Retinal pigment epithelial cell (primary cell): ENCODE measurements around the gene SAC3D1.

ENCODE experiments used
- DNase-seq: peaks from one replicate; pipeline ENCODE4 v3.0.0-alpha.2; 2010; ENCODE audit warnings: low read depth
- H3K4me3 ChIP-seq: 2 replicates; pipeline ENCODE4 v1.5.1; 2011; ENCODE audit warnings: mild to moderate bottlenecking, low read length, control low read depth, moderate library complexity
- TF ChIP-seq, protein P1 (sequence below): conservative IDR thresholded peaks from 2 replicates; pipeline ENCODE4 v1.5.1; 2011; ENCODE audit warnings: low read depth, low read length, control low read depth, inconsistent platforms

Gene SAC3D1

DNA sequence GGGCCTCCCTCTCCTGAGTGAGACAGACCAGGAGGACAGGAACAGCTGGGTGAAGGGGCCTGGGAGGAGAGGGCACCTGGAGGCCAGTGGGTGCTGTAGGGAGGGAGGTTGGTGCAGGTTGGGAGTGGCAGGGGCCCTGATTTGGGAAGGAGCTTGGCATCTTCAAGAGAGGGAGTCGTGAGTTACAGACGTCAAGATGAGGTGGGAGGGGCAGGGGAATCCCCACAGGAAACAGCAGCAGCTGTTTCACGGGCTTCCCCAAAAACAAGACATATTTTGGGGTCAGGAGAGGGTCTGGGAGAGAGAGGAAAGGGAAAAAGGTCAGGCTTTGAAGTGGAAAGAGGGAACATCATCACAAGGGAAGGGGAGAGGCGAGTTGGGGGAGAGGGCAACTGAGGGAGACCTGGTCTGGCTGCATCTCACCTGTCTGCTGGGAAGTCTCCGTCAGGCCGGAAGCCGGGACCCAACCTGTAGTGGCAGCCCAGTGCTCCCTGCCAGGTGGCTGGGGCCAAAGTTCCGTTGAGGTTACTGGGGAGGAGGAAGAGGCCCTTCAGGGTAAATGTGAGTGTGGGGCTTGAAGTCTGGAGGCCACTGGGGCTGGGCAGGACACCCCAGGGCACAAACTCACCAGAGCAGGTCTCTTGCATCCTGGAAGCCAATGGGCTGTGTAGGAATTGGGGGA lies 13.0 kb downstream of the SAC3D1 start:
- no peak for DNase-seq
- TF ChIP-seq, protein P1, sequence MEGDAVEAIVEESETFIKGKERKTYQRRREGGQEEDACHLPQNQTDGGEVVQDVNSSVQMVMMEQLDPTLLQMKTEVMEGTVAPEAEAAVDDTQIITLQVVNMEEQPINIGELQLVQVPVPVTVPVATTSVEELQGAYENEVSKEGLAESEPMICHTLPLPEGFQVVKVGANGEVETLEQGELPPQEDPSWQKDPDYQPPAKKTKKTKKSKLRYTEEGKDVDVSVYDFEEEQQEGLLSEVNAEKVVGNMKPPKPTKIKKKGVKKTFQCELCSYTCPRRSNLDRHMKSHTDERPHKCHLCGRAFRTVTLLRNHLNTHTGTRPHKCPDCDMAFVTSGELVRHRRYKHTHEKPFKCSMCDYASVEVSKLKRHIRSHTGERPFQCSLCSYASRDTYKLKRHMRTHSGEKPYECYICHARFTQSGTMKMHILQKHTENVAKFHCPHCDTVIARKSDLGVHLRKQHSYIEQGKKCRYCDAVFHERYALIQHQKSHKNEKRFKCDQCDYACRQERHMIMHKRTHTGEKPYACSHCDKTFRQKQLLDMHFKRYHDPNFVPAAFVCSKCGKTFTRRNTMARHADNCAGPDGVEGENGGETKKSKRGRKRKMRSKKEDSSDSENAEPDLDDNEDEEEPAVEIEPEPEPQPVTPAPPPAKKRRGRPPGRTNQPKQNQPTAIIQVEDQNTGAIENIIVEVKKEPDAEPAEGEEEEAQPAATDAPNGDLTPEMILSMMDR: no peak
- no peak overlapping the region for H3K4me3 ChIP-seq

- no peak for DNase-seq
- TF ChIP-seq, protein P1: no peak
- H3K4me3 ChIP-seq: no peak overlapping the region
Observed at GRCh38 chr11:65055538-65055937, 14.5 kb downstream of the SAC3D1 start.

DNA sequence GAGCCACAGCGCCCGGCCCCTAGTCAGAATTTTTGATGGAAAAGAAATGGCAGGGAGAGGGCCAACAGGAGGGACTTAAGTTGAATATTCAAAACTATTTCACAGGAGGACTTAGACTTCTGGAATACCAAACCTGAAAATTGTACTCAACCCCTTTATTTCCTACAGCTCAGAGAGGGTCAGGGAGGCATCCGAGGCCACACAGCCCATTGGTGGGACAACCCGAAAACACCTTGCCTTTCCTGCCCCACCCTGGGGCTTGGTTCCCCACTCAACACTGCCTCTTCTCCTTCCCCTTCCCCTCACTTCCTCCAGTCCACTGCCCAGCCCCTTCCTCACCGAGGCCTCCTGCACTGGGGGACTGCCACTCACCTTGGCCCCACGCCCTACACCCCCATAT lies 16.0 kb downstream of the SAC3D1 start:
- DNase-seq: no peak
- no peak overlapping the region for H3K4me3 ChIP-seq
- TF ChIP-seq, protein P1: no peak

DNA sequence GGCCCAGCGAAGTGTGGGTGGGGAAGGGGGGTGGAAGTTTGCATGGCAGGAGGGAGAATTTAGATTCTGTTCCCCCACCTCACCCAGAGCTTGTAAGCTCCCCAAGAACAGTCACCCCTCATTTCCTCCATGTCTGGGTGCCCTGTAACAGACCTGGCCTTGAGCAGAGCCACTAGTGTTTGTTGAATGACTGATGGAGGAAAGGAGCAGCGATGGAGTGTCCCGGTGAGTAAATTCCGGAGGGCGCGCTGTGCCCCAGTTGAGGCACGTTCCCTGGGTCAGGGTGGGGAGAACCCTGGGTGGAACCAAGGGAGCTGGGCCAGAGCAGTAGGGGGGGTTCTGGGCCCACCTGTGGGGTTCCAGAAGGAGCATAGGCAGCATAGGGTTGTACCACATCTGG lies 16.5 kb downstream of the SAC3D1 start:
- H3K4me3 ChIP-seq: no peak overlapping the region
- TF ChIP-seq, protein P1: no peak
- no peak for DNase-seq

DNA sequence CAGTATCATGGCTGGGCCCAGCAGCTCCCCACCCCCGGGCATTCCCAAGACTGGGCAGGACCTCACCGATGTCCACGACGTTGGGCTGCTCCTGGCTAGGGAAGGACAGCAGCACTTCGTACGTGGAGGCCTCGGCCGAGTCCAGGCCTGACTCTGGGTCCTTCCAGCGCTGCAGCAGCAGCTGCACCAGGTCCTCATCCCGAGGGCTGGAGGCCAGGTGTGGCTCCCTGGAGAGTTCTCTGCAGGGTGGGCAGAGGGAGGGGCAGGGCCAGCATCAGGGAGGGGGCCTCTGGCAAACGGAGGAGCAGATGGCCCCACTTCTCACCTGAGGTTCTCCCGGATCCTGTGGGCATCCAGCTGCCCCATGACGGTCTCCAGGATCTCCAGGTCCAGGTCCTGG lies 17.0 kb downstream of the SAC3D1 start:
- TF ChIP-seq, protein P1: no peak
- DNase-seq: no peak

GRCh38 chr11:65058419-65059054 lies 17.5 kb downstream of the SAC3D1 start, which contains the start of gene NAALADL1:
NAALADL1 (minus strand) TSS chr11:65058553; CDS start chr11:65058521, 32 bp downstream.
- TF ChIP-seq, protein P1: no peak

More for the DNA sequence above, 17.0 kb downstream of the SAC3D1 start:
- no peak overlapping the region for H3K4me3 ChIP-seq

GRCh38 chr11:65059523-65059922 lies 18.5 kb downstream of the SAC3D1 start:
- H3K4me3 ChIP-seq: no peak overlapping the region
- TF ChIP-seq, protein P1: no peak
- DNase-seq: no peak

More at GRCh38 chr11:65058419-65059054, 17.5 kb downstream of the SAC3D1 start, which contains the start of gene NAALADL1:
- H3K4me3 ChIP-seq: no peak within 1 kb of the TSS
- no peak for DNase-seq
